HEK293 (cell line): ENCODE data around the gene FFAR4.
A peak's percentile ranks its signal among the peaks of the same experiment; 100 is the strongest.

Experiments used
- CTCF ChIA-PET: fragments of 350-600 bp; formaldehyde crosslinking; extraction: SDS; loops from one replicate; lab custom pipeline; 2021; ENCODE audit warnings: antibody characterized with exemption; lab: Yijun Ruan, JAX
- POLR2A ChIA-PET: fragments of 300-600 bp; formaldehyde crosslinking; extraction: SDS; loops from one replicate; lab custom pipeline; 2020; ENCODE audit warnings: antibody characterized with exemption, inconsistent platforms; lab: Yijun Ruan, JAX
- H3K27ac ChIP-seq: fragments of 200-500 bp; sonication (Bioruptor generic); 2 replicates; pipeline ENCODE4 v1.5.1; 2014; ENCODE audit warnings: low read depth, low read length, control low read depth, inconsistent platforms; ENCODE audit errors: extremely low read depth
- H3K36me3 ChIP-seq, 2 experiments: fragments of 200-500 bp in 1 of 2; sonication (Bioruptor generic) in 1 of 2; 1 replicate in 1 of 2; 2 replicates in 1 of 2; pipeline ENCODE4 v1.5.1; 2014 to 2017; ENCODE audit warnings: inconsistent platforms in 2 of 2, low read length in 2 of 2; ENCODE audit not compliant: control insufficient read depth in 2 of 2, insufficient read depth in 1 of 2
- H3K4me1 ChIP-seq: fragments of 200-500 bp; sonication (Bioruptor generic); 2 replicates; pipeline ENCODE4 v1.5.1; 2014; ENCODE audit warnings: mild to moderate bottlenecking, low read length, inconsistent platforms; ENCODE audit not compliant: control insufficient read depth, insufficient read depth
- H3K4me3 ChIP-seq: 2 replicates; pipeline ENCODE4 v1.5.1; 2011; ENCODE audit warnings: low read depth, mild to moderate bottlenecking, control low read depth, low read length, moderate library complexity
- H3K9me3 ChIP-seq: fragments of 200-500 bp; sonication (Bioruptor generic); 2 replicates; pipeline ENCODE4 v1.5.1; 2014; ENCODE audit warnings: low read depth, low read length, inconsistent platforms; ENCODE audit not compliant: control insufficient read depth, insufficient read depth
- ATF2 ChIP-seq: fragments of 450-650 bp; formaldehyde crosslinking; IDR thresholded peaks from 2 replicates; pipeline ENCODE4 v1.5.1; 2016; ENCODE audit warnings: missing biosample characterization, missing genetic modification characterization, low read depth
- OSR2 ChIP-seq: fragments of 450-650 bp; formaldehyde crosslinking; IDR thresholded peaks from 2 replicates; pipeline ENCODE4 v1.5.1; 2016; ENCODE audit warnings: missing biosample characterization, missing genetic modification characterization
- RBAK ChIP-seq: fragments of 450-650 bp; formaldehyde crosslinking; IDR thresholded peaks from 2 replicates; pipeline ENCODE4 v1.5.1; 2016; ENCODE audit warnings: missing biosample characterization, missing genetic modification characterization
- SCRT2 ChIP-seq: fragments of 450-650 bp; formaldehyde crosslinking; IDR thresholded peaks from 2 replicates; pipeline ENCODE4 v1.5.1; 2016; ENCODE audit warnings: missing biosample characterization, missing genetic modification characterization
- TRIM28 ChIP-seq: IDR thresholded peaks from 2 replicates; pipeline ENCODE4 v1.6.1; 2011; ENCODE audit warnings: low read length, control low read depth, borderline replicate concordance
- ZBTB11 ChIP-seq: fragments of 450-650 bp; formaldehyde crosslinking; conservative IDR thresholded peaks from 2 replicates; pipeline ENCODE4 v1.5.1; 2016; ENCODE audit warnings: low read depth, missing biosample characterization, missing genetic modification characterization
- ZBTB44 ChIP-seq: fragments of 450-650 bp; IDR thresholded peaks from 2 replicates; pipeline ENCODE4 v1.5.1; 2018; ENCODE audit warnings: missing biosample characterization, mild to moderate bottlenecking, missing genetic modification characterization
- ZIC2 ChIP-seq: fragments of 450-650 bp; formaldehyde crosslinking; IDR thresholded peaks from 2 replicates; pipeline ENCODE4 v1.5.1; 2016; ENCODE audit warnings: missing biosample characterization, missing genetic modification characterization
- ZNF112 ChIP-seq: fragments of 450-650 bp; formaldehyde crosslinking; IDR thresholded peaks from 2 replicates; pipeline ENCODE4 v1.5.0; 2017; ENCODE audit warnings: missing biosample characterization, missing genetic modification characterization
- ZNF132 ChIP-seq: fragments of 450-650 bp; formaldehyde crosslinking; IDR thresholded peaks from 2 replicates; pipeline ENCODE4 v1.5.1; 2017; ENCODE audit warnings: missing biosample characterization, missing genetic modification characterization, borderline replicate concordance
- ZNF518A ChIP-seq: fragments of 450-650 bp; formaldehyde crosslinking; conservative IDR thresholded peaks from 2 replicates; pipeline ENCODE4 v1.5.1; 2016; ENCODE audit warnings: low read depth, missing biosample characterization, missing genetic modification characterization
- ZNF548 ChIP-seq: fragments of 450-650 bp; formaldehyde crosslinking; IDR thresholded peaks from 2 replicates; pipeline ENCODE4 v1.5.1; 2016; ENCODE audit warnings: missing biosample characterization, missing genetic modification characterization
- ZNF549 ChIP-seq: fragments of 450-650 bp; IDR thresholded peaks from 2 replicates; pipeline ENCODE4 v1.5.1; 2018; ENCODE audit warnings: missing biosample characterization, missing genetic modification characterization, mild to moderate bottlenecking, inconsistent platforms, moderate library complexity
- ZNF792 ChIP-seq: fragments of 450-650 bp; formaldehyde crosslinking; IDR thresholded peaks from 2 replicates; pipeline ENCODE4 v1.5.1; 2016; ENCODE audit warnings: missing biosample characterization, missing genetic modification characterization
- ZSCAN18 ChIP-seq: fragments of 450-650 bp; formaldehyde crosslinking; IDR thresholded peaks from 2 replicates; pipeline ENCODE4 v1.5.1; 2016; ENCODE audit warnings: missing biosample characterization, missing genetic modification characterization

FFAR4 gene

GRCh38 chr10:93595378-93596161, 29.1 kb downstream of the FFAR4 start:
- Histone ChIP-seq H3K27ac (no peak overlapping the region), H3K4me3 (no peak overlapping the region), H3K36me3 (no peaks in the 10 kb centered on the region)
- ChIA-PET CTCF (interaction anchor here (0.5 to 0.7 kb wide), 3 partner anchors 53 to 658 kb away, joined by 3 read pairs; no protein-coding TSS in a partner anchor), POLR2A (no interaction called here)
- TF ChIP-seq ZIC2 (tag by site-specific recombination) = peak; percentile 65
- no peak for TF ChIP-seq RBAK (tag by site-specific recombination)
- TF ChIP-seq, all 188 proteins: peak for 1
- Histone ChIP-seq H3K4me1 (no peaks in the 10 kb centered on the region), H3K9me3 (no peaks in the 10 kb centered on the region)

- CTCF ChIA-PET = interaction anchor here (0.5 to 0.7 kb wide), 2 partner anchors 40 to 523 kb away, joined by 3 read pairs; no protein-coding TSS in a partner anchor
- no peaks in the 10 kb centered on the region for H3K36me3 ChIP-seq
- no peak overlapping the region for H3K27ac ChIP-seq
Observed at GRCh38 chr10:93596539-93596938, 30.1 kb downstream of the FFAR4 start.

More at GRCh38 chr10:93596539-93596938, 30.1 kb downstream of the FFAR4 start:
- H3K4me1 ChIP-seq = no peaks in the 10 kb centered on the region
- H3K4me3 ChIP-seq = no peak overlapping the region
- H3K9me3 ChIP-seq = no peaks in the 10 kb centered on the region
- POLR2A ChIA-PET = no interaction called here
- TF ChIP-seq ZNF112 (tag by site-specific recombination) = no peak
- no peak for TF ChIP-seq ZNF132 (tag by site-specific recombination)
- no peak for TF ChIP-seq ZNF548 (tag by site-specific recombination)
- no peak for TF ChIP-seq TRIM28
- TF ChIP-seq ZNF518A = no peak
- TF ChIP-seq ZNF549 (tag by site-specific recombination) = no peak
- no peak for TF ChIP-seq OSR2
- TF ChIP-seq ZSCAN18 = no peak
- TF ChIP-seq ZBTB44 = no peak
- TF ChIP-seq ZNF792 (tag by site-specific recombination) = no peak
- no peak for TF ChIP-seq SCRT2 (tag by site-specific recombination)
- TF ChIP-seq ZBTB11 = no peak
- no peak for TF ChIP-seq ATF2 (tag by site-specific recombination)
